Endothelial cell of umbilical vein (primary cell): Measurements from ENCODE around the gene SETD3. TPM values are rescaled to one million over a fixed set of nuclear protein-coding genes. Genes with fewer than 3 reads are reported as not detected.

ENCODE experiments used
- BruUV-seq: library from RNA; stranded (reverse); fragments of 400-500 nt; replicated peaks from 2 replicates; lab custom pipeline; 2021; lab: Mats Ljungman, UMichigan
- CTCF ChIA-PET: fragments of 300-600, 350-600 bp; sonication (Branson Sonifier 250); formaldehyde crosslinking; loops from one replicate; lab custom pipeline; 2021; ENCODE audit warnings: antibody characterized with exemption, inconsistent platforms; lab: Charles Lee
- POLR2A ChIA-PET: fragments of 300-600, 350-600 bp; sonication (Branson Sonifier 250); formaldehyde crosslinking; loops from one replicate; lab custom pipeline; 2021; ENCODE audit warnings: antibody characterized with exemption, inconsistent platforms; lab: Charles Lee
- DNase-seq: peaks from one replicate; pipeline ENCODE4 v3.0.0-alpha.2; 2011; ENCODE audit warnings: low read depth, low spot score
- FAIRE-seq: peaks from 2 replicates; lab custom pipeline; 2011; peaks lifted over from hg19 to GRCh38; lab: Jason Lieb, UNC
- H2AFZ ChIP-seq: 2 replicates; pipeline ENCODE4 v1.6.0; 2012; ENCODE audit warnings: low read depth, low read length, control low read depth, inconsistent platforms
- H3K27ac ChIP-seq: 2 replicates; pipeline ENCODE4 v1.5.1; 2011; ENCODE audit warnings: low read depth, mild to moderate bottlenecking, control low read depth, low read length, moderate library complexity; ENCODE audit not compliant: insufficient read depth
- H3K27me3 ChIP-seq, 2 experiments: 2 replicates each; pipeline versions ENCODE4 v1.6.0 to v1.6.1; 2011; ENCODE audit warnings: low read length in 2 of 2, mixed read lengths in 1 of 2; ENCODE audit not compliant: control insufficient read depth in 2 of 2, insufficient read depth in 2 of 2
- H3K36me3 ChIP-seq, 2 experiments: 2 replicates in 1 of 2; 3 replicates in 1 of 2; pipeline ENCODE4 v1.5.1; 2011; ENCODE audit warnings: low read length in 2 of 2, mild to moderate bottlenecking in 1 of 2, moderate library complexity in 1 of 2; ENCODE audit not compliant: control insufficient read depth in 2 of 2, insufficient read depth in 2 of 2; ENCODE audit errors: extremely low read depth in 1 of 2
- H3K4me1 ChIP-seq: 3 replicates; pipeline ENCODE4 v1.5.1; 2011; ENCODE audit warnings: mild to moderate bottlenecking, low read length; ENCODE audit not compliant: control insufficient read depth, insufficient read depth; ENCODE audit errors: extremely low read depth
- H3K4me2 ChIP-seq: 2 replicates; pipeline ENCODE4 v1.6.1; 2011; ENCODE audit warnings: low read length, control low read depth, mixed read lengths; ENCODE audit not compliant: insufficient read depth
- H3K4me3 ChIP-seq, 3 experiments: fragments of 200-600 bp in 1 of 3; sonication (generic), shearing (Covaris generic) in 1 of 3; replicated peaks in 1 of 3; 2 replicates each; pipeline ENCODE4 v1.5.1; 2011 to 2016; ENCODE audit warnings: control low read depth in 3 of 3, low read length in 3 of 3, mild to moderate bottlenecking in 2 of 3, inconsistent platforms in 1 of 3, low read depth in 1 of 3, moderate library complexity in 1 of 3; ENCODE audit not compliant: insufficient read depth in 1 of 3
- H3K79me2 ChIP-seq: 2 replicates; pipeline ENCODE4 v1.6.0; 2012; ENCODE audit warnings: low read length, inconsistent platforms; ENCODE audit not compliant: control insufficient read depth, insufficient read depth
- H3K9ac ChIP-seq: replicated peaks from 2 replicates; pipeline ENCODE3; 2011; ENCODE audit warnings: low read length, control low read depth; ENCODE audit not compliant: insufficient read depth; ENCODE audit errors: extremely low read depth
- H3K9me1 ChIP-seq: replicated peaks from 3 replicates; pipeline ENCODE4 v1.6.0; 2011; ENCODE audit warnings: mild to moderate bottlenecking, low read length; ENCODE audit not compliant: control insufficient read depth, insufficient read depth; ENCODE audit errors: extremely low read depth
- H3K9me3 ChIP-seq: replicated peaks from 2 replicates; pipeline ENCODE4 v1.5.1; 2012; ENCODE audit warnings: low read length, inconsistent platforms; ENCODE audit not compliant: control insufficient read depth, insufficient read depth
- H4K20me1 ChIP-seq: replicated peaks from 2 replicates; pipeline ENCODE3; 2011; ENCODE audit warnings: mild to moderate bottlenecking, low read length; ENCODE audit not compliant: control insufficient read depth, insufficient read depth; ENCODE audit errors: extremely low read depth
- CTCF ChIP-seq, 2 donors: IDR thresholded peaks; 1 replicate in 1 of 2; 2 replicates in 1 of 2; pipeline ENCODE4 v1.5.1; 2011; ENCODE audit warnings: low read length in 2 of 2, mild to moderate bottlenecking in 2 of 2, moderate library complexity in 2 of 2, control low read depth in 1 of 2, inconsistent platforms in 1 of 2, low read depth in 1 of 2; ENCODE audit not compliant: insufficient read depth in 1 of 2; ENCODE audit errors: extremely low read depth in 1 of 2
- EZH2 ChIP-seq: IDR thresholded peaks from 2 replicates; pipeline ENCODE4 v1.6.1; 2012; ENCODE audit warnings: borderline replicate concordance, low read depth, mild to moderate bottlenecking, moderate library complexity, low read length, inconsistent platforms; ENCODE audit not compliant: severe bottlenecking
- FOS ChIP-seq: IDR thresholded peaks from 2 replicates; pipeline ENCODE4 v1.6.1; 2011; ENCODE audit warnings: mild to moderate bottlenecking, low read length, moderate library complexity, borderline replicate concordance; ENCODE audit not compliant: insufficient read depth
- GATA2 ChIP-seq: IDR thresholded peaks from 2 replicates; pipeline ENCODE4 v1.7.0; 2011; ENCODE audit warnings: low read depth, mild to moderate bottlenecking, moderate library complexity, mixed read lengths, low read length; ENCODE audit not compliant: insufficient read length, insufficient read depth
- JUN ChIP-seq: IDR thresholded peaks from 2 replicates; pipeline ENCODE4 v1.6.1; 2011; ENCODE audit warnings: borderline replicate concordance, low read depth; ENCODE audit not compliant: insufficient read length, insufficient read depth
- MAX ChIP-seq: IDR thresholded peaks from 2 replicates; pipeline ENCODE4 v1.6.1; 2011; ENCODE audit not compliant: insufficient read depth, insufficient read length
- MYC ChIP-seq: IDR thresholded peaks from one replicate; pipeline ENCODE4 v1.6.1; 2011; ENCODE audit warnings: mild to moderate bottlenecking, low read depth, low read length
- POLR2A ChIP-seq: IDR thresholded peaks from 2 replicates; pipeline ENCODE4 v1.6.1; 2012; ENCODE audit warnings: low read depth, mild to moderate bottlenecking, control low read depth, low read length
- POLR2AphosphoS5 ChIP-seq: IDR thresholded peaks from 2 replicates; pipeline ENCODE4 v1.6.1; 2012; ENCODE audit warnings: low read depth, mild to moderate bottlenecking, control low read depth, low read length, moderate library complexity; ENCODE audit not compliant: insufficient read depth
- dilution Hi-C: fragments of 300-500 bp; cut with MboI; formaldehyde crosslinking; loops from one replicate; pipeline ENCODE4 v1.15.0; 2019; ENCODE audit warnings: low sequenced_read_pairs; ENCODE audit not compliant: extremely low pct_ligation_motif_present
- intact Hi-C: fragments of 100-400 bp; cut with micrococcal nuclease; formaldehyde crosslinking; loops from one replicate; pipeline ENCODE4 v1.10.0; 2022
- polyA plus RNA-seq, 4 experiments: library from polyadenylated mRNA; depleted of rRNA in 3 of 4; stranded (reverse) in 3 of 4; unstranded in 1 of 4; fragments of >200 nt; gene quantifications; 2 replicates each; pipeline versions ENCODE4 v1.2.1 to v1.2.3, GENCODE V29; 2011 to 2012; ENCODE audit warnings: missing spikeins in 1 of 4
- total RNA-seq: library from RNA; stranded (reverse); gene quantifications from 2 replicates; pipeline ENCODE4 v1.2.3, GENCODE V29; 2021

The SETD3 gene
- total and polyA plus RNA-seq, 2 donors (not counting 3 experiments of a cell fraction or from before 2014, with no cell fraction given) = 18.1 to 53.1 TPM

- BruUV-seq = no TSS peak
- intact Hi-C loops (no loop called here), dilution Hi-C loops (no loop called here)
- TF ChIP-seq GATA2 (no peak), FOS (no peak), MYC (no peak), POLR2A (no peak), JUN (no peak), MAX (no peak), EZH2 (no peak), POLR2AphosphoS5 (no peak), CTCF (IDR thresholded peaks at IDR 0.05; ENCODE audit: extremely low read depth in 1 of 2, insufficient read depth in 1 of 2, low read depth in 1 of 2, low read length in 2 of 2) (no peak)
- Histone ChIP-seq H3K4me1 (peaks cover 19% of the 10 kb centered on the region), H3K9me1 (no peaks in the 10 kb centered on the region), H3K4me2 (no peak overlapping the region), H4K20me1 (no peaks in the 10 kb centered on the region), H3K9ac (no peak overlapping the region), H3K36me3 (peaks cover 13 to 19% of the 10 kb centered on the region in 2 experiments), H3K27me3 (no peaks in the 10 kb centered on the region), H3K79me2 (no peaks in the 10 kb centered on the region), H3K4me3 (no peak overlapping the region), H2AFZ (no peak overlapping the region), H3K27ac (no peak overlapping the region), H3K9me3 (no peaks in the 10 kb centered on the region)
- FAIRE-seq (no peak), DNase-seq (no peak)
- CTCF ChIA-PET = interaction anchor here (0.8 to 8.0 kb wide), 7 partner anchors 7 to 128 kb away, joined by 3 to 237 read pairs (median 3); no protein-coding TSS in a partner anchor
- POLR2A ChIA-PET = no interaction called here
Measured at GRCh38 chr14:99395909-99396530, 84.6 kb downstream of the SETD3 start.
